ENCODE data around the gene OR2V1.
"Not testable (repeated sequence)": the region's sequence is repeated elsewhere in the genome, so short reads cannot be mapped to it uniquely, and the experiment has no call there.

Gene OR2V1

DNA sequence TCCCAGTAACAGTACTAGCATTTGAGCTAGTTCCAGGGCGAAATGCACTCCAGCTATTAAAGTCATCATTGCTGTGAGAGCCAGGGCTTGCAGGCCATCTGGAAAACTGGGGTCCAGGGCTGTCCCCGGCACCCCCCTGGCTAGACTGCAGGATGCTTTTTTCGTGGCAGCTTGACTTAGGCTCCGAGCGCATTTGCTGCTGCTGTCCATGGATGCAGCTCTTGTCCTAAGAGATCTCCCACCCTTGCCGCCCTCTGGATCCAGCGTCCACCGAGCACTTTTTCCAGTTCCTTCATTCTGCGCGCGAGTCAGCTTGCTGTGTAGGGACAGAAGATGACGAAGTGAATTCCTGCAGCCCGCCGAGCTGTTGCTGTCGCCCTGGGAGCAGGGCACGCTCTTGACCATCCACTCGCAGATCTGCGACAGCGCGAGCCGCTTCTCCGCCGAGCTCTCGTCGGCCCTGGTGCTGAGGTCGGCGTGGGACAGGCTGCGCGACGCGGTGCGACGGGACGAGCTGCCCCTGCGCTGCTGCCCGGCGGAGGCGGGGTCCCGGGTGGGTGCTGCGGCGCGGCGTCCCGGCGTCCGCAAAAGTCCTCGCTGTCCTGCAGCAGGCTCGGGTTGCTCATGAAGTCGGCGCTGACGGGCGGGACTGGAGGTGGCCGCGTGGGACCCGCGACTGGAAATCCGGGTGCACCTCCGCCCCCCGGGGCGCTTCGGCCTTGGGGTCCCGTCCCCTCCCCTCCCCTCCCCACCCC lies 30.7 kb downstream of the OR2V1 start:
- DNase-seq: no peak

DNA sequence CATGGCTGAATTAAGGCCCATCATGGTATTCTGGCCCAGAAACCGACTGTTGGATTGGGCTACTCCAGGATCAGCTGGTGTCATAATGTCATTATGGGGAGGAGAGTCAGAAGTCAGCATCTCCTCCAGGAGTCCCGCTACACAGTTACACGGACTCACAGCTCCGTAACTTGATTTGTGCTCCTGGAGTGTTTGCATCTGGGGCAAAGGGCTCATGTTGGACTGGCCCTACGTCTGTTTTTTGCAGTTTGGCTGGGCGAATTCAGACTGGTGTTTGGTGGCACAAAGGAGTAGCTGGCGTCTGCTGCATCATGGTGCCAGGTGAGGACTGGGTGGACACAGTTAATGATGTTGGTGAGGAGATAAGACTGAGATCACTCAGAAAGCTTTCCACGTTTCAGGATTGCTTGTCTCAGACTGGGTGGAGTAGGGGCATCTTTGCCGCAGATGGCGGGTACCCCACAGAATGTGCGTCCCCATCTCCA lies 31.3 kb downstream of the OR2V1 start:
- no peak for DNase-seq

DNA sequence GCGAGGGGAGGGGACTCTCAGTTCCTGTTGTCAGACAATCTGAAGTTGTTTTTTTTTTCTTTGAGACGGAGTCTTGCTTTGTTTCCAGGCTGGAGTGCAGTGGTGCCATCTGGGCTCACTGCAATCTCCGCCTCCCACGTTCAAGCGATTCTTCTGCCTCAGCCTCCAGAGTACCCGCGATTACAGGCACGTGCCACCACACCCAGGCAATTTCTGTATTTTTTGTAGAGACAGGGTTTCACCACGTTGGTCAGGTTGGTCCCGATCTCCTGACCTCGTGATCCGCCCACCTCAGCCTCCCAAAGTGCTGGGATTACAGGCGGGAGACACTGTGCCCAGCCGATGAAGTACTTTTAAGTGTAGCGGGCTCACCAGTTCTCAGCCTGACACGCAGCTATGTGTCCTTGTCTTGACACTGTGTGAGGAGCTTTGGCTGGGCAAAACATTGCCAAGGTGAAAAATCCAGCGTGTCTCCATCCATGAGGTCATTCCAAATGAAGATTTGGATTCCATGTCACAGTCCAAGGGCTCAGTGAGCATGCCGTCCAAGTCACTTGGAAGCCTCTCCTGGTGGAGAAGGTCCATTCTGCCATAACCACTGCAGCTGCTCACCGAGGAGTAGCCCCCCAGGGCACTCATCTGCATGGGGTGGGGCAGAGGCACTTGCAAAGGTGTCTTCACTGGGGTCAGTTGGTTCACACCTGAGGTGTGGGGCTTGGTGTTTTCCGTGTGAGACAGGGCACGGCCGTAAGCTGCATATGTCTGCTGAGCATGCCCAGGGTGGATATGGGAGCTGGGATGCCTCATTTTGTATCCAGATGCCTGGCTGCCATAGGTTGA lies 32.0 kb downstream of the OR2V1 start:
- no peak for DNase-seq

DNA sequence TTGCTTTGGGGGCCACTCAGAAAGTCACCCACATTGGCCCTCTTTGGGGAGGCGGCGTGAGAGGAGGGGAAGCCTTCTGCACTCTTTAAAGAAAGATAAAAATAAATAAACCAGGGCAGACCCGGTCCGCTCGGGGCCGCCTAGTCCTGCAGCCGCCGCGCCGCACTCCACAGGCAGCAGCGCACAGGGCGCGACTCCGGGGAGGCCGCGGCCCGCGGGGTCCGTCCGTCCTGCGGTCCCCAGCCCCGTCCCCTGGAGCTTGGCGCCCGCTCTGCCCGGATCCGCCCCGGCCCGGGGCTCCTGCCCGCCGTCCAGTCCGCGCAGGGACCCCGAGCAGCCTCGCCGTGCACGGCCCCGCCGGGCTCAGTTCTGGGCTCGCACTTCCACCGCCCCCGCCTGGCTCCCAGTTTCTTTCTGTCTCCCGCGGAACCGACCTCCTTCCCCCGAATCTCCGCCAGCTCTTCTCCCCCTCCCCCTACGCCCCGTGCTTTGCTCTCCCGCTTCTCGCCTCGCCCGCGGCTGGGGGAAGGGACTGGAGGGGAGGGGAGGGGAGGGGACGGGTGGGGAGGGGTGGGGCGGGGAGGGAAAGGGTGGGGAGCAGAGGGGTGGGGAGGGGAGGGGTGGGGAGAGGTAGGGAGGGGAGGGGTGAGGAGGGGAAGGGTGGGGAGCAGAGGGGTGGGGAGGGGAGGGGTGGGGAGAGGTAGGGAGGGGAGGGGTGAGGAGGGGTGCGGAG lies 33.0 kb downstream of the OR2V1 start:
- DNase-seq: not testable (repeated sequence)

DNA sequence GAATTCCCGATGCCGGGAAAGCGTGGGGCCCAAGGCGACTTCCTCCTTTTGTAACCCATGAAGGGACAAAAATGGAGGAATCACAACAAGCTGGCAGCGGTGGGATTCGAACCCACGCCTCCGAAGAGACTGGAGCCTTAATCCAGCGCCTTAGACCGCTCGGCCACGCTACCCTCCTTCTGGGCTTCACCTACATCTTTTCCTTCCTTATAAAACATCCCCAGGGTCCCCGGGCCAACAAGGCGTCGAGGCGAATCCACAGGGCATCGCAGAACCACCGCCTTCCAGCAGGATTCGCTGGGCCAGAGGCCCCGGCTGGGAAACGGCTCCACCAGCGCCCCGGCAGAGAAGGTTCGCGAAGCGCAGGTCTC lies 33.6 kb downstream of the OR2V1 start:
- DNase-seq: not testable (repeated sequence)

DNA sequence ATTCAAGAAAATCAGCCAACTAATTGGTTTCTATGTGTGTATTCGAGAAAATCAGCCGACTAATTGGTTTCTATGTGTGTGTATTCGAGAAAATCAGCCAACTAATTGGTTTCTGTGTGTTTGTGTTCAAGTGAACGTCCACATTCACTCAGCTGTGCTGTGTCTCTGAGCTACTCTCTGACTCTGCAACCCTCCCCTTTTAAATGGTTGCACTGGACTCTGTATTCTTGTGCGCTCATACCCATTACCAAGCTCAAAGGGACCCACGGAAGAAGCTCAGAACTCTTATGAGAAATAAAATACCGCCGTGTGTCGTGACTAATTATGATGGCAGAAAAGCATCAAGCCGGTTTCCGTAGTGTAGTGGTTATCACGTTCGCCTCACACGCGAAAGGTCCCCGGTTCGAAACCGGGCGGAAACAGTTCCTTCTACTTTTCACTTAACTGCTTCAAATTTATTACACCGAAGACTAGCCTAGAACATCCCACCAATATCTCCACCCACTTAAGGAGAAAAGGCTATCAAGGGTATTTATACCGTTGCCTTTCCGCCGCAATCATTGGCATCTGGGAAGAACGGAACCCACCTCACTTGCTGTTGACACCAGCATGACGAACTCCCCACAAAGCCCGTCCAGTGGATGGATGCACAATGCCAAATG lies 34.1 kb downstream of the OR2V1 start:
- DNase-seq: not testable (repeated sequence)

DNA sequence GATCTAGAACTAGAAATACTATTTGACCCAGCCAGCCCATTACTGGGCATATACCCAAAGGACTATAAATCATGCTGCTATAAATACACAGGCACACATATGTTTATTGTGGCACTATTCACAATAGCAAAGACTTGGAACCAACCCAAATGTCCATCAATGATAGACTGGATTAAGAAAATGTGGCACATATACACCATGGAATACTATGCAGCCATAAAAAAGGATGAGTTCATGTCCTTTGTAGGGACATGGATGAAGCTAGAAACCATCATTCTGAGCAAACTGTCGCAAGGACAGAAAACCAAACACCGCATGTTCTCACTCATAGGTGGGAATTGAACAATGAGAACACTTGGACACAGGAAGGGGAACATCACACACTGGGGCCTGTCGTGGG lies 35.8 kb downstream of the OR2V1 start:
- not testable (repeated sequence) for DNase-seq

DNA sequence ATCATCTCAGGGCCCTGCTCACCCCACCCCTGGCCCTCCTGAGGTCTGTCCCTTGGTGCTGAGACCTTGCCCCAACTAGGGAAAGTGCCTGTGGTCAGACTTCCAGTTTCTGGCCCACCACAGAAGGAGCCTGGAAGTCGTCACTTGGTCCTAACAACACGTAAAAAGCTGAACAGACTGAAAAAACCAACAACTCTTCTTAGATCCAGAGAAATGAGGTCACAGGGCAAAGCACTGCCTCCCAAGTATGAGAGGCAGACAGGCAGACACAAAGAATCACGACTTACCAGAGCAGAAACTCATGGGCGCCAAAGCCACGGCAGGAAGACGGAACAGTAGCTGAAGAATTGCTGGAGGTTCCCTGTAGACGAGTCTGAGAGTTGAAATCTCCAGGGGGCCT lies 38.5 kb downstream of the OR2V1 start:
- DNase-seq: no peak

DNA sequence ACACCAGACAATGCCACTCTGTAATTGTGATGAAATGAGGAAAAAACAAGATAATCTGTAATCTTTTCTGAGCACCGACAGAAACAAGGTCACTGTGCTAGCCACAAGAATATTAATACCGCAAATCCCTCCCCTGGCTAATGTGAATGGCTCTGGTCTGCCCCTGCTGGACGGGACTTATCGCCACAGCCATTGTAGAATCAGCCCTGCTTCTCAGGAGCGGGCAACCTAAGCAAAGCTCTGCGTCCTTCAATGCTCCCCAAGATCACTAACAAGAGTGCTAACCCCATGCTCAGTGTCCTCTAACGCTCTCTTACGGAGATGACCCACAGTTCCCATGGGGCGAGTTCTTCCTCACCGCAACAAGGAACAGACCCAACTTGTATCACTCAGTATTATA lies 42.7 kb downstream of the OR2V1 start:
- DNase-seq: no peak

DNA sequence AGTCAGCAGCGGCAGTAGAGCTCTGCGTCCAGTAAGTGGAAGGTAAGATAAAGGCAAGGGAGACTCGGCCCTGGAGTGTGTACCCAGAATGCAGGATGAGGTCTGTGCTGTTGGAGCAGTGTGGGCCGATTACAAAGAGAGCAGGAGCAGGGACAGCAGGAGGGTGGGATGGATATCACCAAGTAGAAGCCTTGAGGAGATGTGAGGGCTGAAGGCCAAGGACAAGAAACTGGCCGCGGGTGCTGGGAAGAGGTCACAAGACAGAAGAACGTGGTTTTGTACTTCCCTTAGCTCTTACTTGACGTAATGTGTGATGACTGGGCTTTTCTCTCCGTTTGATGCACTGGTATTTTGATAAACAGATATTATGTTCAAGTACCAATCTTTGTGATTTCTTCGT lies 43.7 kb downstream of the OR2V1 start:
- DNase-seq: no peak

DNA sequence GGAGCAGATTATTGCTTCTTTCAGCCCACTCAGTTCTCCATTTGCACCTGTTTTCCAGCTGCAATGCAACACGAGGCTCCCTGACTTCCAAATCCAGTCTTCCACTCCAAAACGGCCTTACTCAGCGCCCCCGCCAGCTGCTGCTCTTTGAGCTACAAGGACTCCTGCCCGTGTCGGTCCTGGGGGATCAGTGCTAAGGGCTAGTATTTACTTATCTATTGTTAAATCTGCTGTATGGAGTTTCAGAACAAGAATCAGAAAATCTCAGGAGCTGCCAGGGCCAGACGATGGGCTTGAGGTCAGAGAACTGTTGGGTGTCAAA lies 44.1 kb downstream of the OR2V1 start:
- no peak for DNase-seq

DNA sequence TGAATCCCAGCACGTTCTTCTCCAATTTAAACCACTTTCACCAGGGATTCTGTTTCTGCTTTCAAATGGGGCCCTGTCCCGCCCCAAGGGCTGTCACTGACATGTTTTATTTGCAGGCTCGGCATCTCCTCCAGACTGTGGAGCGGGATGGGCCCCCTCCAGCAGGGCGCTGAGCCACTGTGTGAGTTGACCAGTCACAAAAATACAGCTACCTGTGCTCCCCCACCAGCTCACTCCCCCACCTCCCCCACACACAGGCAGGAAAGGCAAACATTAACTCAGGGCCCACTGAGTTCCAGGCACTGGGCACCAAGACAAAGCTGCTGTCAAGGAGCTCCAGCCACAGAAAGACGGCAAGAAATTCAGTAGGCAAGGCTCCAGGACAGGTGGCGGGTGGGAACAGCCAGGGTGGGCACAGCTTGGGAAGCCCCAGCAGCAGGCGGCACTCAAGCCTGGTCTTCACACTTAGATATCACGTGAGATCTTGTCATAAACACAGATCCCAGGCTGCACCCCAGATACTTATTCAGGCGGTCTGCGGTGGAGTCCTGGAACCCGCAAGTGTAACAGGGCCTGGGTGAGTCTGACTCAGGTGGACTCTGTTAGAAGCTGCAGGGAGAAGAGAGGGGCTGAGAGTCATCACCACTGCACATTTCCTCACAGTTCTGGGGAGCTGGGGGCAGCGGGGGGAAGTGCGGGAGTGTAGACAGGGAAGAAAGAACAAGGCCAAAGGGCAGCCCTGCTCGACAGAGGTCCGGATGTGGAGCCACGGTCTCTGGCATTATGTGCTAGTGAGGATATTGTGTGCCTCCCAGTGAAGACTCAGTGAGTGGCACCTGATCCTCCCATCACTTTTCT lies 44.7 kb downstream of the OR2V1 start:
- DNase-seq: no peak

DNA sequence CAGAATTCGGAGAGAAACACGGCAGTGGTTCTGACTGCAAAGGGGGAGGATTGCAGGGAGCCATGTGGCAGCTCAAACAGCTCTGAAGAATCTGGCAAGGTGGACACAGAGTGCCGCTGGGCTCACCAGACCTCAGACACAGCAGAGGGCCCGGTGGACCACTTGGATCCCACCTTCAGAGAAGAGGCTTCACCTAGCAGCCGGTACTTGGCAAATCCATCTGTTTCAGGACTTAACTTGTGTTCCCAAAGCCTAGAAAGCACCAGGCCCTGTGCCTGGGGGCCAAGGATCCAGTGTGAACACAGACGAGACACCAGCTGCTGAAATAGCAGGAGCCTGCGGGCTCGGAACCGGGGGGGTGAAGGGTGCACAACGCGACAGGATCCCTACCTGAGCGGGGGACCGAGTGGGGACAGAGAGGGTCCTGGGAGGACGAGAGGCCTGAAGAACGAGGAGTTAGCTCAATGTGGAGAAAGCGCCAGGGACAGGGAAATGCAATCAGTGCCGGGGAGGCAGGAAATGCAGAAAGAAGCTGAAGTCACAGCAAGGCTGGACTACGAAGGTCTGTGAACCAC lies 46.3 kb downstream of the OR2V1 start:
- DNase-seq: no peak

DNA sequence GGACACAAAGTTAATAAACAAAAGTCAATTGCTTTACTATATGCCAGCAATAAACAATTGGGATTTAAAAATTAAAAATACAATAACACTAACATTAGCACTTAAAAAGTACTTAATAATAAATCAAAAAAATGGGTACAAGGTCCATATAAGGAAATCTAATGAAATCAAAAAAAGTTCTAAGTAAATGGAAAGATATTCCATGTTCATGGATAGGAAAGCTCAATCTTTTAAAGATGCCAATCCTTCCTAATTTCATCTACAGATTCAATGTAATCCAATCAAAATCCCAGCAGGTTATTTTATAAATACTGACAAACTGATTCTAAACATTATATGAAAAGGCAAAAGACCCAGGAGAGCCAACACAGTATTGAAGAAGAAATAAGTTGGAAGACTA lies 49.0 kb downstream of the OR2V1 start:
- DNase-seq: no peak

DNA sequence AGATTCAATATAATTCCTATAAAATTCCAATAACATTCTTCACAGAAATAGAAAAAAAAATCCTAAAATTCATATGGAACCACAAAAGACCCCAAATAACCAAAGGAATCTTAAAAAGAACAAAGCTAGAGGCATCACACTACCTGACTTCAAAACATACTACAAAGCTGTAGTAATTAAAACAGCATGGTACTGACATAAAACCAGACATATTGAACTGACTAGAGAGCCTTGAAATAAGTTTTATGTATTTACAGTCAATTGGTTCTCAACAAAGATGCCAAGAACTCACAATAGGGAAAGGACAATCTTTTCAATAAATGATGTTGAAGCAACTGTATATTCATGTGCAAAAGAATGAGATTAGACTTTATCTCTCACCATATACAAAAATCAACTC lies 54.0 kb downstream of the OR2V1 start:
- no peak for DNase-seq
